AG09319 (cell line): ENCODE measurements around the gene CTU2.

ENCODE experiments used
- DNase-seq: peaks from one replicate; pipeline ENCODE4 v3.0.0-alpha.2; 2010; ENCODE audit warnings: low read depth; ENCODE audit errors: extremely low read depth
- TF ChIP-seq, protein P1 (sequence below): IDR thresholded peaks from 2 replicates; pipeline ENCODE4 v1.5.1; 2011; ENCODE audit warnings: low read depth, mild to moderate bottlenecking, inconsistent platforms, low read length, moderate library complexity

Gene CTU2

DNA sequence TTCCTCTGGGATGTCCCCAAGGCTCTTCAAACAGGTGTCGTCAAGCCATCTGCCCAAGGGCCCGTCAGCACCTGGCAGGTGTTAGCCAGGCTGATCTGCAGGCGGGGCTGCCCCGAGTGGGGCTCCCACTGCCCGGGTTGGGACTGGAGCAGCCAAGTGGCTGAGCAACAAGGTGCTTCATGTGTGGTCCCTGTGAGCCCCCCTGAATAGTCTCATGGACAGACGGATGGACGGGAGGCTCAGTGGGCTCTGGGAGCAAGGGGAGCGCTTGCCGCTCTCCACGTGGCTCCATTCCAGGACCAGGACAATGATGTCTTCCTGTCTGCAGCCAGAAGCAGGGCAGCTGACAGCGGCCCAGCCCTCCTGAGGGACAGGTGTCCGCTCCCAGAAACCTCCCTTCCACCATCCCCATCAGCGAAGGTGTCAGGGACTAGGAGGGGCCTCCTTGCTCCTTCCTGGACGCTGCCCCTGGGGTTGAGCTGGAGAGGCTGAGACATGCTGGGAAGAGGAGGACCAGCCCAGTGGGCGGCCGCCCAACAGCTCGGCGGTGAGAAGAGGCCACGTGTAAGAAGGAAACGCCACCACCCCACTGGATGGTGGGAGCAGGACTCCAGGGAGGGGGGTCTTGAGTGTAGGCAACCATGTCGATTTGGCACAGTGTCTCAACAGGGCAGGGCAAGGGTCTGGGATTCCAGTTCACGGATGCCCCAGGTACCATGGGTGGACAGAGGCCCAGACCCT lies 29.6 kb upstream of the CTU2 start:
- TF ChIP-seq, protein P1, sequence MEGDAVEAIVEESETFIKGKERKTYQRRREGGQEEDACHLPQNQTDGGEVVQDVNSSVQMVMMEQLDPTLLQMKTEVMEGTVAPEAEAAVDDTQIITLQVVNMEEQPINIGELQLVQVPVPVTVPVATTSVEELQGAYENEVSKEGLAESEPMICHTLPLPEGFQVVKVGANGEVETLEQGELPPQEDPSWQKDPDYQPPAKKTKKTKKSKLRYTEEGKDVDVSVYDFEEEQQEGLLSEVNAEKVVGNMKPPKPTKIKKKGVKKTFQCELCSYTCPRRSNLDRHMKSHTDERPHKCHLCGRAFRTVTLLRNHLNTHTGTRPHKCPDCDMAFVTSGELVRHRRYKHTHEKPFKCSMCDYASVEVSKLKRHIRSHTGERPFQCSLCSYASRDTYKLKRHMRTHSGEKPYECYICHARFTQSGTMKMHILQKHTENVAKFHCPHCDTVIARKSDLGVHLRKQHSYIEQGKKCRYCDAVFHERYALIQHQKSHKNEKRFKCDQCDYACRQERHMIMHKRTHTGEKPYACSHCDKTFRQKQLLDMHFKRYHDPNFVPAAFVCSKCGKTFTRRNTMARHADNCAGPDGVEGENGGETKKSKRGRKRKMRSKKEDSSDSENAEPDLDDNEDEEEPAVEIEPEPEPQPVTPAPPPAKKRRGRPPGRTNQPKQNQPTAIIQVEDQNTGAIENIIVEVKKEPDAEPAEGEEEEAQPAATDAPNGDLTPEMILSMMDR = no peak

DNA sequence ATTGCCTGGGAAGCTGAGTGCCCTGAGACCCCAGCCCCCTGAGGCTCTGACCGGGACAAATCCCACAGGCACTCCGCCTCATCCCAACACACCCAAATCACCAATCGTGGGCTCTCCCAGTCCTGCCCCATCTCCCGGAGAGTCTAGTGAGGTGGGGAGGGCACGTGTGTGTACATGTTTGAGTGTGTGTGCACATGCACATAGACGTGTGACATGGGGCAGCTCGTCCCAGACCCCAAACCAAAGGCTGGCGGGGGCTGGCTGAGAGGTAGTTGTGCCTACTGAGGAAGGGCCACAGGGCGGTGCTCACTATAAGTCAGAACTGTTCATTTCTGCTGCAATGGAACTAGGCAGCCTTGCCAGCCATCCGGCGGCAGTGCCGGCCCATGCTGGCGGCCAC lies 28.6 kb upstream of the CTU2 start:
- TF ChIP-seq, protein P1 = no peak
- DNase-seq = no peak

More for the DNA sequence above, 29.6 kb upstream of the CTU2 start:
- no peak for DNase-seq

DNA sequence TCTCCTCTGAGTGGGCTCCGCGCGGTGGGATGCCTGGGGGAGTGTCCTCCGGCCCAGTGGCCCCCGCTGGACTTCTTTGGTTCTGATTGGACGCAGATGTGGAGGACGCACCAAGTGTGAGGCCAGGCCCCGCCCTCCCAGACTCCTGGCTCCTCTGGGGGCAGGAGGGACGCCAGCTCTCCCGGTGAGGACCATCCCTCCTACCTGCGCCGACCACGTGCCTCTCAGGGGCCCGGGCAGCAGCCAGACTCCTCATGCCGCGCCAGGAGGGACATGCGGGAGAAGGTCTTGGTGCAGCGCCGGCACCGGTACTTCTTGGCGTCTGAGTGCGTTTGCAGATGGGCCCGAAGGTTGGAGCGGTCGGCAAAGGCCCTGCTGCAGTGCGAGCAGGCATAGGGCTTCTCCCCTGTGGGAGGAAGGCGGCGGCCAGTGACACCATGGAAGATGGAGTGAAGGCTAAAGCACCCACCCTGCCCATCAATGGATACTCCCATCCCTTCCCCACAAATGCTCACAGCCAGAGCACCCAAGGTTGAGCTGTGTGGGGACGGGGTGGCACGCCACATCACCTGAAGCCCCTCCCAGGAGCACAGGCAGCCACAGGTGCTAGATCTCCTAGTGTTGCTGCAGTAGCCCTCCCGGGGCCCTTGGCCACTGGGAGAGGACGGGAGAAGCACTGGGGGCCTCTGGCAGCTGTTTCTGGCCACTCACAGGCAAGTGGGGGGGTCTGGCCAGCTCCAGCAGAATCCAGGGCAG lies 27.9 kb upstream of the CTU2 start:
- DNase-seq = no peak
- TF ChIP-seq, protein P1 = no peak

DNA sequence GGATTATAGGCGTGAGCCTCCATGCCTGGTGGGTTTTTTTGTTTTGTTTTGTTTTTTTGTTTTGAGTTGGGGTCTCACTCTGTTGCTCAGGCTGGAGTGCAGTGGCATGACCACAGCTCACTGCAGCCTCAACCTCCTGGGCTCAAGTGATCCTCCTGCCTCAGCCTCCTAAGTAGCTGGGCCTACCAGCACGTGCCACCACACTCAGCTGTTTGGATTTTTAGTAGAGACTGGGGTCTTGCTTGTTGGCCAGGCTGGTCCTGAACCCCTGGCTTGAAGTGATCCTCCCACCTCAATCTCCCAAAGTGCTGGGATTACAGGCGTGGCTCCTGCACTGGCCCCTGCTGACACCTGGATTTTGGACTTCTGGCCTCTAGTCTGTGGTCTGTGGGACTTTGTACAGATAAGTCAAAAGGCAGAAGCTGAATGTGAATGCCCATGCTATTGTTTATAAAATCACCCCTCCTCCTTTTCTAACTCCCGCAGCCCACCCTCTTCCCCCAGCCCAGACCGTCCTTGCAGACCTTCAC lies 25.7 kb upstream of the CTU2 start:
- no peak for DNase-seq
- TF ChIP-seq, protein P1 = no peak

DNA sequence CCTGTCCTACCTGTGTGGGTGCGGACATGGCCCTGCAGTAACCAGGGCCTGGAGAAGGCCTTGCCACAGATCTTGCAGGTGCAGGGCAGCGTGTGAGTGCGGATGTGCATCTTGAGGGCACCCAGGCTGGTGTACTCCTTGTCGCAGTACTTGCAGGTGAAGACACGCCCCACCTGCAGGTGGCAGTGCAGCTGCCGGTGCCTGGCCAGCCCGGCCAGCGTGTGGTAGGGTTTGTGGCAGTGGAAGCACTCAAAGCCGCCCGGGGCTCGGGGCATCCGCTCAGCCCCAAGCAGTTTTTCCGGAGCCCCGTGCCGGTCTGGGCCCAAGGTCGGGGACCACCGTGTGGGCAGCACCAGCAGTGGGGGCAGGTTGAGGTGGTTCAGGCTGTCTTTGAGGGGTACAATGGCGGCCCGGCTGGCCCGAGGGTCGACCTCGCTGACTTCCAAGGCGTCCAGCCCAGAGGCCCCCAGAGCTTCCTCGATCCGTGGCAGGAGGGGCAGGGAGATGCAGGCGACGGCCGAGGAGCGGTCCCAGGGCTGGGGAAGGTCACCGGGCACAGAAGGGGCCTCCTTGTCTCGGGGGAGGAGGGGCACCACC lies 25.1 kb upstream of the CTU2 start:
- DNase-seq = no peak
- TF ChIP-seq, protein P1 = no peak; the same call in 1 of the 2 replicates

DNA sequence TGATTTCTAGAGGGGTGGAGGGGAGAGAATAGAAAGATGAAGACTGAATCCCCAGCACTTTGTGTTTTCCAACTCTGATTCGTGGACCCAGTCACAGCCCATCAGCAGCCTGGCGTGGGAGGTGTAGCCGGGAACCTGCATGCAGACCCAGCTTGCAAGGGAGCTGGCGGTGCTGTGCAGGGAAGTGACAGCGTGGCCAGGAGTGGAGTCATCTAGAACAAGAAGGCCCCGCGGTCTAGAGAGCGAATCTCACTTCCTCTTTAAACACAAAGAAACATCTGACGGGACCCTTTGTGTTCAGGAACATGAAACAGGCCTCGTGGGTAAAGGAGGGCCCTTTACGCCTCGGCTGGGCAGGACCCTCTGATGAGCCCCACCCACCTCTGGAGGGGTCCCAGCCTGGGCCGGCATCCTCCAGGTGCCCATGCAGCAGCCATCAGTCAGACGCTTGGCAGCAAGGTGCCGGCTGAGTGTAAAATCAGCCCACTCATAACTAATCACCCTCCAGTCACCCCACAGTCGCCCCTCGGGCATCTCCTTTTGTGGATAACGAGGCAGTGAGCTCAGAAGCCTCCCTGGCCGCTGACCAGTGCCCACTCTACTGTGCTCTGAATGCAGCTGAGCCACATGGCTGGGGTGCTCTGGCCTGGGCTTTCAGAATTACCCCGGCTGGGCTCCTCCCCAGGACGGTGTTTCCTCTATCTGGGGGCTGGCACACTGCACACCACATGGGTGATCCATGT lies 24.4 kb upstream of the CTU2 start:
- TF ChIP-seq, protein P1 = no peak
- DNase-seq = no peak
